HG02759 (cell line): ENCODE data around the gene CEP162.
A peak's percentile ranks its signal among the peaks of the same experiment; 100 is the strongest.
"Not testable (repeated sequence)": the region's sequence is repeated elsewhere in the genome, so short reads cannot be mapped to it uniquely, and the experiment has no call there.

Experiments
- ATAC-seq: cut with Tn5 transposase; IDR thresholded peaks from one replicate; pipeline ENCODE4 v1.9.1; 2021; ENCODE audit warnings: mild to moderate bottlenecking, moderate library complexity; ENCODE audit not compliant: unreplicated experiment

Gene CEP162

DNA sequence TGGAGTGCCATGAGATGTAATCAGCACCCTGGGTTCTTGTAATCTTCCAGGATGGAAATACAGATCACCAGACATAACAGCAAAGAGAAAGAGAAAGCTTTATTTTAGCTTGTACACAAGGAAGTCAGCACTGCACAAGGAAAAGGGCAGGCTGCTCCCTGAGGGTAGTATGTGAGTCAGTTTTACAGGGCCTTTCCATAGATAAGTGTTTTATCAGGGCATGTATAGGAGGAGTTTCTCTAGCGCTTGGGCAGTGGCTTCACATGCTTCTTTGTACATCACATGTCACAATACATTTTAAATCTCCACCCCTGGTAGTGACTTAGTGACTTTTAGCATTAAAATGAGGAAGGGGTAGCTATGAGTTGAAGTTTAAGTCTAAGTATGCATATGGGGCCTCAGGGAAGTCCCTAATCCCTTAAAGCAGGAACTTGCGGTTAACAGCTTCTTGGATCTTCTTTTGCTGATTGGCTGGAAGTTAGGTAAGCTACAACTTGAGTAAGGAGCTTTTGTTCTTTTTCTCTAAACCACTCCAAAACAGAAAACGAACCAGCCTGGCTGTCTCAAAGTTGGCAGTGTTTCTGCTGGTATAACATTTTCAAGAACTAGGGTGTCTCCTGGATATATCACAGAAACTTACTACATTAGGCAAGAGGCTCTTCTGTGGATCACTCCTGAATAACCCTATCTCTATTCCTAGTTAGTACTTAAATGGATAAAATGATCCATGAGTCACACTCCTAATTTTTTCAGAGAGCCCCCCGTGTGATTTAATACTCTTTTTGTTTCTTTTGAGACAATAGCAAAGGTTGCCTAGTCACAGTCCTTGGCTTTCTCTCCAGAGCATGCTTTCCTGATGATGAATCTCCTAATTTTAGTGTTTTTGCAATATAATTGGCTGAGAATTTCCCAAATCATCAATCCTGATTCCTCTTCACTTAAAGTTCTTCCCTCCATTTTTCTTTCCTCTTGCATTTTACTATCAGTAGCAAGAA is 133.7 kb downstream of the CEP162 start:
- peak; percentile 50 for ATAC-seq

DNA sequence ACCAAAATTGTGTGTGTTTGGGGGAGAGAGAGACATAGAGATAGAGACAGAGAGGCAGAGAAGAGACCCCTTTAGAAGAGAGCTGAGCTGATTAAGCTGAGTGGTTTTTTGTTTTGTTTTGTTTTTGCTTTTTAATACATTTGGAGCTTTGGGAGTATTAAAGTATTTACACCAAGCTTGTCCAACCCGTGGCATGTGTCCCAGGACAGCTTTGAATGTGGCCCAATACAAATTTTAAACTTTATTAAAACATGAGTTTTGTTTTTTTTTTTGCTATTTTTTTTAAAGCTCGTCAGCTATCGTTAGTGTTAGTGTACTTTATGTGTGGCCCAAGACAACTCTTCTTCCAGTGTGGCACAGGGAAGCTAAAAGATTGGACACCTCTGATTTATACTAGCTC is 137.9 kb downstream of the CEP162 start:
- ATAC-seq: no peak

DNA sequence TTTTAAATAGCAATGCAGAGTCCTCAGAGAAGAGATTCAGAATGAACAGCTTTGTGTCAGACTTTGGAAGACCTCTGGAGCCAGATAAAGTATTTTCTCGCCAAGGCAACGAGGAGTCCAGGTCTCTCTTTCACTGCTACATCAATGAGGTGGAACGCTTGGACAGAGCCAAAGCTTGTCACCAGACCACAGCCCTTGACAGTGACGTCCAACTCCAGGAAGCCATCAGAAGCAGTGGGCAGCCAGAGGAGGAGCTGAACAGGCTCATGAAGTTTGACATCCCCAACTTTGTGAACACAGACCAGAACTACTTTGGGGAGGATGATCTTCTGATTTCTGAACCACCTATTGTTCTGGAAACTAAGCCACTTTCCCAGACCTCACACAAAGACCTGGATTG is 138.4 kb downstream of the CEP162 start:
- ATAC-seq: no peak

- ATAC-seq: no peak
These were observed 140.7 kb downstream of the CEP162 start for GRCh38 chr6:84086545-84087429.

- no peak for ATAC-seq
These were observed 141.4 kb downstream of the CEP162 start for GRCh38 chr6:84086056-84086455.

- not testable (repeated sequence) for ATAC-seq
These were observed 142.7 kb downstream of the CEP162 start for GRCh38 chr6:84084705-84085104.

DNA sequence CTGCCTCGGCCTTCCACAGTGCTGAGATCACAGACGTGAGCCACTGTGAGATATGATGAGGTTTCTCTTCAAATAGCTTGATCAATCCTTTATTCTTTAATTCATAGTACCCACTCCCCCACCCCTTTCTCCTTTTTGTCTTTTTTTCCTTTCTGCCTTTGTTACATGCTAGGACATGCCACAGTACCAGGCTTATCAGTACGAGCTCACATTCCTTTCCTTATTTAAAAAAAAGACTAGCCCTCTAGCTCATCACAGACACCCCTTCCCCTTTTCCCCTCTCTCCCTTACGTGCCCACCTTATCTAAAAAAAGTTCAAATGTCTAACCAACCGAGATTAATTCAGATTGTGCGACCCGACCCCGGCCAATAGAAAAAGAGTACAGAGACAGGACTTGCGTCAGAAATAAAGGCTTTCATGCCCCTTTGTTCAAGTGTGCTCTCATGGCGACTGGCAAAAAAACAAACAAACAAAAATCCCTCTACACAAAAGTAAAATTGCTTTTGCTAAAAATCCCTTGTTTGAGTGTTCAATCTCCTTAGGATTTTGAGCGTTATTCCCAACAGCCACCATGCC is 144.7 kb downstream of the CEP162 start:
- ATAC-seq: no peak

- no peak for ATAC-seq
These were observed 146.2 kb downstream of the CEP162 start for GRCh38 chr6:84081222-84081621.

- no peak for ATAC-seq
These were observed 149.1 kb downstream of the CEP162 start for GRCh38 chr6:84078335-84078734.

DNA sequence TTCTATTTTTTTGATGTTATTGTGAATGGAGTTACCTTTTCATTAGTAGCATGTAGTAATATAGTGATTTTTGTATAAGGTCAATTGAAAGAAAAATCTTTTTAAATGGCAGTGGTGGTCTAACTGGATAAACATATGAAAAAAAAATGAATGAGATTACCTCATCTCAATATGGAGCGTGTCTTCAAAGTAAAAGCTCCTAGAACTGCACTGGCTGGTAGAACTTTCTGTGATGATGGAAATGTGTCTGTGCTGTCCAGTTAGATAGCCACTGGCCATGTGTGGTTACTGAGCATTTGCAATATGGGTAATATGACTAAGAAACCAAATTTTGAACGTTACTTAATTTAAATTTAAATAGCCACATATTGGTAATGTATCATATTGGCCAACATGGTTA is 149.8 kb downstream of the CEP162 start:
- ATAC-seq: no peak

GRCh38 chr6:84074988-84075781 is 152.3 kb downstream of the CEP162 start:
- no peak for ATAC-seq
